IMR-90 (cell line): ENCODE results near the gene NPL. TPM values are rescaled to one million over a fixed set of nuclear protein-coding genes. Genes with fewer than 3 reads are reported as not detected.

Experiments used
- ATAC-seq: fragments of 200-7000 bp; cut with Tn5 transposase; 2 replicates; pipeline ENCODE4 v1.9.1; 2020; ENCODE audit warnings: low read depth, mild to moderate bottlenecking, moderate library complexity
- BruUV-seq: library from RNA; stranded (reverse); fragments of 400-500 nt; replicated peaks from 2 replicates; lab custom pipeline; 2021; lab: Mats Ljungman, UMichigan
- CTCF ChIA-PET: fragments of 300-600 bp; formaldehyde crosslinking; extraction: SDS; loops from one replicate; lab custom pipeline; 2021; ENCODE audit warnings: antibody characterized with exemption; lab: Yijun Ruan, JAX
- POLR2A ChIA-PET: fragments of 300-600 bp; sonication (Branson Sonifier 250); formaldehyde crosslinking; loops from one replicate; lab custom pipeline; 2022; ENCODE audit warnings: antibody characterized with exemption; ENCODE audit not compliant: unreplicated experiment; lab: Charles Lee
- DNase-seq: peaks from one replicate; pipeline ENCODE4 v3.0.0; 2013
- H2AFZ ChIP-seq: replicated peaks from 2 replicates; pipeline ENCODE3; 2013; ENCODE audit warnings: low read length, mild to moderate bottlenecking; ENCODE audit not compliant: poor library complexity
- H2AK5ac ChIP-seq: 2 replicates; pipeline ENCODE4 v1.6.1; 2013; ENCODE audit warnings: low read depth, low read length, inconsistent platforms
- H2AK9ac ChIP-seq: replicated peaks from 2 replicates; pipeline ENCODE3; 2013; ENCODE audit warnings: mild to moderate bottlenecking, low read depth, low read length, moderate library complexity; ENCODE audit not compliant: poor library complexity
- H2BK120ac ChIP-seq: 2 replicates; pipeline ENCODE4 v1.6.1; 2013; ENCODE audit warnings: low read depth, low read length, inconsistent platforms
- H2BK15ac ChIP-seq: 3 replicates; pipeline ENCODE4 v1.6.1; 2013; ENCODE audit warnings: low read depth, low read length, inconsistent platforms
- H2BK20ac ChIP-seq: 2 replicates; pipeline ENCODE4 v1.6.1; 2013; ENCODE audit warnings: low read depth, mild to moderate bottlenecking, inconsistent platforms, low read length, moderate library complexity
- H2BK5ac ChIP-seq: 2 replicates; pipeline ENCODE4 v1.6.1; 2013; ENCODE audit warnings: mild to moderate bottlenecking, low read depth, low read length, inconsistent platforms; ENCODE audit not compliant: poor library complexity, severe bottlenecking
- H3K14ac ChIP-seq: replicated peaks from 2 replicates; pipeline ENCODE4 v1.6.1; 2013; ENCODE audit warnings: low read depth, low read length, inconsistent platforms
- H3K18ac ChIP-seq: 2 replicates; pipeline ENCODE4 v1.6.1; 2013; ENCODE audit warnings: low read depth, low read length, control low read depth
- H3K23ac ChIP-seq: 2 replicates; pipeline ENCODE4 v1.6.1; 2013; ENCODE audit warnings: low read depth, low read length, inconsistent platforms
- H3K27ac ChIP-seq: 2 replicates; pipeline ENCODE4 v1.5.1; 2013; ENCODE audit warnings: mild to moderate bottlenecking, control low read depth, low read length; ENCODE audit not compliant: insufficient read depth
- H3K27me3 ChIP-seq: 2 replicates; pipeline ENCODE4 v1.6.1; 2013; ENCODE audit warnings: low read length; ENCODE audit not compliant: control insufficient read depth, insufficient read depth
- H3K36me3 ChIP-seq: 2 replicates; pipeline ENCODE4 v1.6.1; 2013; ENCODE audit warnings: low read length, mixed read lengths; ENCODE audit not compliant: control insufficient read depth, insufficient read depth
- H3K4ac ChIP-seq: 2 replicates; pipeline ENCODE4 v1.6.1; 2013; ENCODE audit warnings: low read depth, low read length, inconsistent platforms
- H3K4me1 ChIP-seq: 2 replicates; pipeline ENCODE4 v1.6.1; 2013; ENCODE audit warnings: low read length, mixed read lengths; ENCODE audit not compliant: control insufficient read depth, insufficient read depth
- H3K4me2 ChIP-seq: 2 replicates; pipeline ENCODE4 v1.6.1; 2013; ENCODE audit warnings: low read depth, mild to moderate bottlenecking, control low read depth, low read length, moderate library complexity
- H3K4me3 ChIP-seq: 2 replicates; pipeline ENCODE4 v1.5.1; 2013; ENCODE audit warnings: low read depth, mild to moderate bottlenecking, control low read depth, low read length, moderate library complexity; ENCODE audit not compliant: insufficient read depth
- H3K56ac ChIP-seq: 2 replicates; pipeline ENCODE4 v1.6.1; 2013; ENCODE audit warnings: low read length, inconsistent platforms; ENCODE audit not compliant: insufficient read depth; ENCODE audit errors: extremely low read depth
- H3K79me1 ChIP-seq, 2 experiments: 2 replicates each; pipeline ENCODE4 v1.6.1; 2013; ENCODE audit warnings: low read length in 2 of 2, inconsistent platforms in 1 of 2, low read depth in 1 of 2
- H3K9ac ChIP-seq: 2 replicates; pipeline ENCODE4 v1.6.1; 2013; ENCODE audit warnings: low read depth, low read length, control low read depth
- H3K9me1 ChIP-seq: 2 replicates; pipeline ENCODE4 v1.6.1; 2013; ENCODE audit warnings: low read length, inconsistent platforms; ENCODE audit not compliant: insufficient read depth
- H3K9me3 ChIP-seq: 2 replicates; pipeline ENCODE4 v1.6.1; 2013; ENCODE audit warnings: low read length; ENCODE audit not compliant: control insufficient read depth, insufficient read depth
- H4K20me1 ChIP-seq: 2 replicates; pipeline ENCODE4 v1.6.1; 2013; ENCODE audit warnings: low read length, inconsistent platforms; ENCODE audit not compliant: insufficient read depth
- H4K5ac ChIP-seq: 2 replicates; pipeline ENCODE4 v1.6.1; 2013; ENCODE audit warnings: mild to moderate bottlenecking, low read depth, low read length, control low read depth
- H4K8ac ChIP-seq, 2 experiments: 2 replicates each; pipeline ENCODE4 v1.6.1; 2013; ENCODE audit warnings: low read depth in 2 of 2, low read length in 2 of 2, control low read depth in 1 of 2, inconsistent platforms in 1 of 2
- H4K91ac ChIP-seq: 2 replicates; pipeline ENCODE4 v1.6.1; 2013; ENCODE audit warnings: low read depth, low read length, inconsistent platforms; ENCODE audit not compliant: insufficient read depth
- RCOR1 ChIP-seq: IDR thresholded peaks from 2 replicates; pipeline ENCODE4 v1.6.1; 2012; ENCODE audit warnings: mild to moderate bottlenecking, low read length, improper control_type of control experiment; ENCODE audit not compliant: insufficient replicate concordance
- WGBS, 2 experiments: methylation state at CpG; one replicate each; pipeline versions ENCODE4 v1.1.5 to v1.1.7; 2013; ENCODE audit warnings: missing lambda C conversion rate in 2 of 2; ENCODE audit not compliant: insufficient read length in 1 of 2; ENCODE audit errors: extremely low coverage in 2 of 2; 5-methylcytosine and 5-hydroxymethylcytosine counted together
- dilution Hi-C: fragments of 300-500 bp; cut with HindIII; formaldehyde crosslinking; loops from one replicate; pipeline ENCODE4 v1.14.3; 2018; ENCODE audit warnings: low sequenced_read_pairs; ENCODE audit not compliant: unreplicated experiment
- in situ Hi-C: fragments of 300-500 bp; cut with MboI; formaldehyde crosslinking; loops from 3 replicates; pipeline ENCODE4 v1.14.3; 2019; ENCODE audit warnings: low sequenced_read_pairs, inconsistent platforms, mixed read lengths
- intact Hi-C: fragments of 100-400 bp; cut with micrococcal nuclease; formaldehyde crosslinking; loops from 2 replicates; pipeline ENCODE4 v1.10.0; 2022
- polyA plus RNA-seq, 3 experiments: library from polyadenylated mRNA; depleted of rRNA; stranded (reverse); fragments of >200 nt; gene quantifications; 2 replicates each; pipeline ENCODE4 v1.2.3, GENCODE V29; 2012; ENCODE audit warnings: low replicate concordance in 1 of 3
- total RNA-seq: library from RNA; depleted of rRNA; stranded (reverse); fragments of >200 nt; gene quantifications from 2 replicates; pipeline ENCODE4 v1.2.3, GENCODE V29; 2012
- TF ChIP-seq, protein P1 (sequence below): conservative IDR thresholded peaks from 2 replicates; pipeline ENCODE4 v1.5.1; 2012; ENCODE audit warnings: mild to moderate bottlenecking, low read depth, low read length, improper control_type of control experiment

NPL gene
- total and polyA plus RNA-seq, 2 of the 4 experiments (the other 2 are of a cell fraction): 0.36 to 0.68 TPM

DNA sequence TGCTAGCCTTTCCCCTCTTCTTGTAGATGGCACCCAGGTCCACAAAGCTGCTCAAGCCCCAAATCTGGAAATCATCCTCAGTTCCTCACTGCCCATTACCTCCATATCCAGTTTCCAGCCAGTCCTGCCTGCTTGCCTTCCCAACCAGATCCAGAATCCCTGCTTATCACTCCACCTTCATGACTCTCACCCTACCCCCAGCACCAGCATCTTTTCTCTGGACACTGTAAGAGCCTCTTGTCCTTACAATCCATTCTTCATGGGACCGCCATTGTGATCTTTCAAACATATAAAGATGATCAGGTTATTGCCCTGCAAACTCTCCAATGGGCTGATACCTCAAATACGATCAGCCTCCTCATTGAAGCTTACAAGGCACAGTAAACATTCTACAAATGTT is 23.5 kb upstream of the NPL start:
- Histone ChIP-seq H2BK20ac (no peak overlapping the region), H3K36me3 (no peaks in the 10 kb centered on the region), H3K9me1 (no peaks in the 10 kb centered on the region), H3K18ac (no peak overlapping the region; the same call in 1 of the 2 replicates), H4K5ac (no peak overlapping the region), H4K20me1 (no peaks in the 10 kb centered on the region), H3K4ac (no peak overlapping the region), H3K27ac (no peak overlapping the region), H2BK5ac (no peak overlapping the region), H2BK15ac (no peak overlapping the region), H3K4me3 (no peak overlapping the region), H3K27me3 (peaks cover 2% of the 10 kb centered on the region), H3K23ac (no peak overlapping the region), H3K14ac (no peak overlapping the region), H4K91ac (no peak overlapping the region), H2BK120ac (no peak overlapping the region), H3K9me3 (peaks cover 3% of the 10 kb centered on the region; the same call in 1 of the 2 replicates), H2AK9ac (no peak overlapping the region), H3K79me1 (no peaks in the 10 kb centered on the region), H3K9ac (no peak overlapping the region), H3K4me2 (no peak overlapping the region), H4K8ac (no peak overlapping the region), H3K56ac (no peak overlapping the region), H2AK5ac (no peak overlapping the region), H3K4me1 (no peaks in the 10 kb centered on the region), H2AFZ (no peak overlapping the region)
- ChIA-PET CTCF (no interaction called here), POLR2A (no interaction called here)
- dilution Hi-C loops (no loop called here), intact Hi-C loops (no loop called here), in situ Hi-C loops (no loop called here)
- no TSS peak for BruUV-seq
- TF ChIP-seq RCOR1: no peak
- TF ChIP-seq, protein P1, sequence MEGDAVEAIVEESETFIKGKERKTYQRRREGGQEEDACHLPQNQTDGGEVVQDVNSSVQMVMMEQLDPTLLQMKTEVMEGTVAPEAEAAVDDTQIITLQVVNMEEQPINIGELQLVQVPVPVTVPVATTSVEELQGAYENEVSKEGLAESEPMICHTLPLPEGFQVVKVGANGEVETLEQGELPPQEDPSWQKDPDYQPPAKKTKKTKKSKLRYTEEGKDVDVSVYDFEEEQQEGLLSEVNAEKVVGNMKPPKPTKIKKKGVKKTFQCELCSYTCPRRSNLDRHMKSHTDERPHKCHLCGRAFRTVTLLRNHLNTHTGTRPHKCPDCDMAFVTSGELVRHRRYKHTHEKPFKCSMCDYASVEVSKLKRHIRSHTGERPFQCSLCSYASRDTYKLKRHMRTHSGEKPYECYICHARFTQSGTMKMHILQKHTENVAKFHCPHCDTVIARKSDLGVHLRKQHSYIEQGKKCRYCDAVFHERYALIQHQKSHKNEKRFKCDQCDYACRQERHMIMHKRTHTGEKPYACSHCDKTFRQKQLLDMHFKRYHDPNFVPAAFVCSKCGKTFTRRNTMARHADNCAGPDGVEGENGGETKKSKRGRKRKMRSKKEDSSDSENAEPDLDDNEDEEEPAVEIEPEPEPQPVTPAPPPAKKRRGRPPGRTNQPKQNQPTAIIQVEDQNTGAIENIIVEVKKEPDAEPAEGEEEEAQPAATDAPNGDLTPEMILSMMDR: no peak
- 57% methylated on average over 1 of the region's 2 CpGs; no CpG with 5 or more reads in 1 of the 2 experiments for WGBS, 2 experiments
- ATAC-seq (no peak), DNase-seq (no peak)
